Mesodermal cell (in vitro differentiated cells): ENCODE measurements around the gene UPF3B.
"Not testable (repeated sequence)": the region's sequence is repeated elsewhere in the genome, so short reads cannot be mapped to it uniquely, and the experiment has no call there.

Experiments used
- H3K27ac ChIP-seq: 2 replicates; pipeline ENCODE4 v1.7.0; 2013; ENCODE audit warnings: mild to moderate bottlenecking, low read depth, low read length, moderate library complexity; ENCODE audit not compliant: severe bottlenecking
- H3K36me3 ChIP-seq: 2 replicates; pipeline ENCODE4 v1.7.1; 2013; ENCODE audit warnings: mild to moderate bottlenecking, low read length, moderate library complexity; ENCODE audit not compliant: control insufficient read depth, insufficient read depth
- H3K4me1 ChIP-seq: one replicate; pipeline ENCODE4 v1.7.1; 2013; ENCODE audit warnings: mild to moderate bottlenecking, low read length; ENCODE audit not compliant: insufficient read depth, control insufficient read depth, poor library complexity, severe bottlenecking
- H3K4me3 ChIP-seq: 2 replicates; pipeline ENCODE4 v1.7.0; 2013; ENCODE audit warnings: low read length, control low read depth, mild to moderate bottlenecking; ENCODE audit not compliant: insufficient read depth, poor library complexity, severe bottlenecking; ENCODE audit errors: extremely low read depth
- H3K9me3 ChIP-seq: 2 replicates; pipeline ENCODE4 v1.7.1; 2013; ENCODE audit warnings: mild to moderate bottlenecking, low read length, moderate library complexity; ENCODE audit not compliant: control insufficient read depth
- WGBS, 2 experiments: methylation state at CpG; one replicate each; pipeline ENCODE4 v1.1.5; 2013; ENCODE audit warnings: missing lambda C conversion rate in 2 of 2; ENCODE audit not compliant: insufficient coverage in 2 of 2; 5-methylcytosine and 5-hydroxymethylcytosine counted together

Gene UPF3B

GRCh38 chrX:119817130-119817690, 35.6 kb downstream of the UPF3B start:
- no peak overlapping the region for H3K4me3 ChIP-seq
- WGBS, 2 experiments: 100% methylated on average over 1 of the region's 6 CpGs; no CpG with 5 or more reads in 1 of the 2 experiments

GRCh38 chrX:119816300-119816699, 36.5 kb downstream of the UPF3B start:
- WGBS, 2 experiments: 80 to 89% methylated on average over 1 to 3 of the region's 3 CpGs
- no peaks in the 10 kb centered on the region for H3K4me1 ChIP-seq
- H3K9me3 ChIP-seq: no peaks in the 10 kb centered on the region

More at GRCh38 chrX:119817130-119817690, 35.6 kb downstream of the UPF3B start:
- H3K36me3 ChIP-seq: no peaks in the 10 kb centered on the region
- no peak overlapping the region for H3K27ac ChIP-seq
- H3K9me3 ChIP-seq: no peaks in the 10 kb centered on the region
- H3K4me1 ChIP-seq: no peaks in the 10 kb centered on the region

GRCh38 chrX:119809185-119809666, 43.5 kb downstream of the UPF3B start:
- WGBS, 2 experiments: no CpG with 5 or more reads among the region's 1 CpG
- Histone ChIP-seq H3K36me3 (no peaks in the 10 kb centered on the region), H3K4me1 (no peaks in the 10 kb centered on the region), H3K9me3 (no peaks in the 10 kb centered on the region), H3K27ac (no peak overlapping the region), H3K4me3 (no peak overlapping the region)

More at GRCh38 chrX:119816300-119816699, 36.5 kb downstream of the UPF3B start:
- Histone ChIP-seq H3K36me3 (no peaks in the 10 kb centered on the region), H3K4me3 (no peak overlapping the region), H3K27ac (no peak overlapping the region)

- H3K27ac ChIP-seq, H3K9me3 ChIP-seq, H3K36me3 ChIP-seq, H3K4me1 ChIP-seq, H3K4me3 ChIP-seq: not testable (repeated sequence)
- WGBS, 2 experiments: no CpG with 5 or more reads among the region's 4 CpGs
Measured at GRCh38 chrX:119808461-119808860, 44.3 kb downstream of the UPF3B start.

- no peaks in the 10 kb centered on the region for H3K4me1 ChIP-seq
- H3K27ac ChIP-seq: no peak overlapping the region
- no peaks in the 10 kb centered on the region for H3K36me3 ChIP-seq
- H3K4me3 ChIP-seq: no peak overlapping the region
- 89 to 96% methylated on average over 3 to 4 of the region's 8 CpGs for WGBS, 2 experiments
- H3K9me3 ChIP-seq: no peaks in the 10 kb centered on the region
Measured at GRCh38 chrX:119802546-119802945, 50.2 kb downstream of the UPF3B start.

GRCh38 chrX:119801253-119802221, 51.2 kb downstream of the UPF3B start:
- Histone ChIP-seq H3K4me1 (no peaks in the 10 kb centered on the region), H3K9me3 (no peaks in the 10 kb centered on the region), H3K36me3 (no peaks in the 10 kb centered on the region), H3K27ac (no peak overlapping the region), H3K4me3 (no peak overlapping the region)
- WGBS, 2 experiments: 90 to 100% methylated on average over 2 of the region's 2 CpGs

- 0 to 1% methylated on average over 26 to 40 of the region's 58 CpGs for WGBS, 2 experiments
Measured at GRCh38 chrX:119791437-119792231, 61.1 kb downstream of the UPF3B start, which contains the start of gene RPL39. Gene RPL39 (minus strand): TSS chrX:119791630. CDS start chrX:119791576, 54 bp downstream.

GRCh38 chrX:119790977-119791436, 61.8 kb downstream of the UPF3B start:
- whole genome bisulfite sequencing, 2 experiments: 0% methylated on average over 7 to 18 of the region's 31 CpGs
- peaks cover 36% of the 10 kb centered on the region for H3K36me3 ChIP-seq
- H3K9me3 ChIP-seq: no peaks in the 10 kb centered on the region
- H3K4me1 ChIP-seq: peaks cover 4% of the 10 kb centered on the region
- H3K27ac ChIP-seq: peak overlapping the region; percentile 97
- peak overlapping the region; percentile 68 for H3K4me3 ChIP-seq

More at GRCh38 chrX:119791437-119792231, 61.1 kb downstream of the UPF3B start, which contains the start of gene RPL39:
- peaks cover 4% of the 10 kb centered on the region for H3K4me1 ChIP-seq
- no peaks in the 10 kb centered on the region for H3K9me3 ChIP-seq
- H3K36me3 ChIP-seq: peaks cover 32% of the 10 kb centered on the region
- peak within 1 kb of the TSS; percentile 68 for H3K4me3 ChIP-seq
- peak within 1 kb of the TSS; percentile 97 for H3K27ac ChIP-seq

GRCh38 chrX:119784747-119785446, 67.9 kb downstream of the UPF3B start:
- Histone ChIP-seq H3K27ac (no peak overlapping the region), H3K9me3 (no peaks in the 10 kb centered on the region), H3K4me1 (peaks cover 4% of the 10 kb centered on the region), H3K36me3 (peaks cover 63% of the 10 kb centered on the region), H3K4me3 (no peak overlapping the region)
- 66% methylated on average over 4 of the region's 14 CpGs; no CpG with 5 or more reads in 1 of the 2 experiments for WGBS, 2 experiments
